Middle frontal gyrus (tissue), 1 donor: ENCODE data around the gene GTSE1.

Experiments
- DNase-seq: peaks from one replicate; pipeline ENCODE4 v3.0.0-alpha.2; 2015; ENCODE audit warnings: low spot score; ENCODE audit errors: extremely low spot score

Gene GTSE1

DNA sequence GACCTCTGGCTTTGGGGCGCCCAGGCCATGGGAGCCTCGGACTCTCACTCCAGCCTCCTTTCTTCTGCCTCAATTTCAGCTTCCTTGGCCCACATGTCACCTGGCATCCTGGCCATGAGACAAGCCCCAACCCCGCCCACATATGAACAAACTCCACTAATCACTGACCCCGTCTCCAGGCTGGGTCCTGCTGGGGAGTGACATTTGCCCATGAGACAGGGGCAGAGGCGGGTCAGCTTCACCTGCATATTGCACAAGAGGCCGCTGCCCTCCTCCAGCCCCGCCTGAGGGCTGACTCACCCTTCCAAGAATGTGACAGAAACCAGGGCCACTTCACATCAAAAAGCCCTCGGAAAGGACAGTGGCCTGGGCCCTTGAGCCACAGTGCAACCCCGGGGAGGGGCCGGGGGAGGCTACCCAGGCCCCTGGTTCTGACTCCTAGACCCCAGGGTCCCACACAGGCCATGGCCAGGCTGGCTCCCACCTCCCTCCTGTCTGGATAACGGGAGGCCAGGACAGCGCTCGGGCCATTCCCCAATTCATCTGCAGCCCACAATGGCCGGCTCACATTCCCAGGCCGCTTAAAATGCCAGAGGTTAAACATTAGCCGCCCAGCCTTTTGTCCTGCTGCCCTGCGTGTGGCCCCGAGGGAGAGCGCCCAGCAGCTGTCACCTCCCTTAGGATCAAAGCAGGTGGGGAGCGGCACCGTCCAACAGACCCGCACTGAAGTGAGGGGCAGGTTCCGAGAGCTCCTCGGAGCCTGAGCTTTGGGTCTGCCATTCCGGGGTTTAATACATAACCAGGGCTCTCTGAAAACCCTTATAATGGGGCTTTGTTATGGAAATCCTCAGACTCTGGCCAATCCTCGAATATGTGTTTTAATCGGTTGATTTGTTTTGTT, 81.1 kb downstream of the GTSE1 start:
- no peak for DNase-seq

DNA sequence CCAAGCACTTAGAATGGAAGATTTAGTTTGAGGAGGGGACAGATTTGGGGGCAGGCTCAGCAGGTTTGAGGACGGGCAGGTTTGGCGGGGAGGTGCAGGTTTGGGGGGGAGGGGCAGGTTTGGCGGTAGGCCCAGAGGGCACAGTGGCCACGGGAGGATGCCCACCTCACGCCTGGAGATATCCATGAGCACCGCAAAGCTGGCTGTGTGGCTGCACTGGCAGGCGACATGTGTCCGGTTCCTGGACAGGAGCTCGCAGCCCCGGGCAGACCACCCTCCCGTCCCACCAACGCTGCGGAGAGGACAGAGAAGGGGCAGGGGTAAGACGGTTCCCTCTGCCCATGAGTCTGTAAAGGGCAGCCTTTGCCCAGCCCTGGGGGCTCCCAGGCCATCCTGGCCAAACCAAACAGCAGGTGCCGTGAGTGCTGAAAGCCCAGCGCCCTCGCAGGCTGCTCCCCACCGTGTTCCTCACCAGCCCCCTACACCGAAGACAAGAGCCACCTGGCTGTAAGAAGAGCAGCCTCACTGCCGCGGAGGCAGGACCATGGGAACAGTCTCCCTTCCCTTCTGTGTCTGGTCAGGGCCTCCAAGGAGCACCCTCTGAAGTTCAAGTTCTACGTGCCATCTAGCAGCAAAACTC, 81.9 kb downstream of the GTSE1 start:
- DNase-seq = no peak

DNA sequence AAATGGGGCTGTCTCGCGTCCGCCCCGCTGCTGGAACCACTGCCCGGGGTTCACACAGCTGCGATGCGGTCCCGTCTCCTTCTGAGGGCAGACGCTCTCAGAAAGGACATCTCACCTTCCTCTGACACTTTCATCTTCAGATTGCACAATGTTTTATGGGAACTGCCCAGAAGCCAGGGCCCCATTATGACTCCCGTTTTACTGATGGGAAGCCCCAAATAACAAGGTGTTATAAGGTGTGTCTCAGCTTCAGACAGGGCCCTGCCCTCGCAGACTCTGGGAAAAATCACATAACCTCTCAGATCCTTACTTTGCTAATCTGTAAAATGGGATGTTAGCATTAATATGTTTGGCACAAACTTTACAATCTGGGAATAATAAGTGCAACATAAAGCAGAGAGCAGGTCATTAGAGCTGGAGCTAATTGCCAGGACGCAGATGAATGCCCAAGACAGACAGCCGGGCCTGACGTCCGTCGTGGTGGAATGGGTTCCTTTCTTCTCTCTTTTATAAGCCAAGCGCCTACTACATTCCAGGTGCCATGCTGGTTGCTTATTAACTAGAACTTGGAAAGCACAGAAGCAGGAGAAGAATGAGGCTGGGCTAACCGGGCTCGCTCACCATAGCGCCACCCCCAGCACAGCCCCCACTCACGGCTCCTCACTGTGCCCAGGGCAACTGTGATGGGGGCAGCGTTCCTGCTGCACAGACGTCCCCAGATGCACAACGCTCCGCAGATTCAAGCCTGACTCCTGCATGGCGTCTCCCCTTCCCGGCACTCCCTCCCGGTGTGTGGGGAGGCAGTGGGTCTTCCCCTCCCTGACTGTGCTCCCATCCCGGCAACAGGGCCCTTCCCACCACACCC, 82.6 kb downstream of the GTSE1 start:
- DNase-seq = no peak

DNA sequence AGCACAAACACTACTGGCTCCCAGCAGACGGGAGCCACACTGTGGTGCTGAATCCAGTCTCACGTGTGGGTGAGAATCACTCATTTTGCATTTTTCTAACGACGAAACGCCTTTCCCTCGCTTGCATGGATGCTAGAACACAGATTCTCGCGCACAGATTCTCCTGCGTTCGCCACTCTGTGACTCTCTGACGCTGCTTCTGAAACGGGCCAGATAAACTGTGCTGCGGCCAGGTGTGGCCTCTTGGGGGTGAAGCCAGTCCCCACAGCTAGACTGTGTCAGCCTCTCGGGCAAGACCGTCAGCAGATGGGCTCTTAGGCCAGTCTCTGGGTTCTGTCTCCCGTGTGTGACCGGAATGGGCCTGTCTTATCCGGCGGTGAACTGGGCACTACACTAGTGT, 83.4 kb downstream of the GTSE1 start:
- no peak for DNase-seq
